Fibroblast of lung (primary cell): ENCODE data around the gene EPN3.

Experiments used
- EZH2 ChIP-seq: IDR thresholded peaks from 2 replicates; pipeline ENCODE4 v1.5.1; 2012; ENCODE audit warnings: low read length, control low read depth, mild to moderate bottlenecking; ENCODE audit errors: missing control alignments
- TF ChIP-seq, protein P1 (sequence below), 2 donors: IDR thresholded peaks in 1 of 2; conservative IDR thresholded peaks in 1 of 2; 1 replicate in 1 of 2; 2 replicates in 1 of 2; pipeline ENCODE4 v1.5.1; 2011 to 2012; ENCODE audit warnings: low read length in 2 of 2, control low read depth in 1 of 2, inconsistent platforms in 1 of 2, low read depth in 1 of 2, mild to moderate bottlenecking in 1 of 2

DNA sequence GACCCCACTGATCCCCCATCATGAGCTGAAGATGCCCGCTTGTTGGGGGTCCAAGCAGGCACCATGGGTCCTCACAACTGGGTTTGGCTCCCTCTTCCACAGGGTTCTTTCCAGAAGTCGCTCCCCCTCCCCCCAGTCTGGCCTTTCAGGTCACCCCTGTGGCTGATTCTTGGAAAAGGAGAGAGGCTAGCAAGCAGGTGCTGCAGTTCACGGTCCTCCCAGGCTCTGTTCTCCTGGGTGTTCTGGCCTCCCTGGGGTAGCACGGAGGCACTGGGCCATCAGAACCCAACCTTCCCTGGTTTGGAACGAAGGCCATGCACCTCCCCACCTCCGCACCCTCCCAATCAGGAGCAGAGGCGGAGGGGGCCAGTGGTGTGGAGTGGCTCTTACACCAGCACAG lies 46.9 kb downstream of the EPN3 start:
- TF ChIP-seq, protein P1, sequence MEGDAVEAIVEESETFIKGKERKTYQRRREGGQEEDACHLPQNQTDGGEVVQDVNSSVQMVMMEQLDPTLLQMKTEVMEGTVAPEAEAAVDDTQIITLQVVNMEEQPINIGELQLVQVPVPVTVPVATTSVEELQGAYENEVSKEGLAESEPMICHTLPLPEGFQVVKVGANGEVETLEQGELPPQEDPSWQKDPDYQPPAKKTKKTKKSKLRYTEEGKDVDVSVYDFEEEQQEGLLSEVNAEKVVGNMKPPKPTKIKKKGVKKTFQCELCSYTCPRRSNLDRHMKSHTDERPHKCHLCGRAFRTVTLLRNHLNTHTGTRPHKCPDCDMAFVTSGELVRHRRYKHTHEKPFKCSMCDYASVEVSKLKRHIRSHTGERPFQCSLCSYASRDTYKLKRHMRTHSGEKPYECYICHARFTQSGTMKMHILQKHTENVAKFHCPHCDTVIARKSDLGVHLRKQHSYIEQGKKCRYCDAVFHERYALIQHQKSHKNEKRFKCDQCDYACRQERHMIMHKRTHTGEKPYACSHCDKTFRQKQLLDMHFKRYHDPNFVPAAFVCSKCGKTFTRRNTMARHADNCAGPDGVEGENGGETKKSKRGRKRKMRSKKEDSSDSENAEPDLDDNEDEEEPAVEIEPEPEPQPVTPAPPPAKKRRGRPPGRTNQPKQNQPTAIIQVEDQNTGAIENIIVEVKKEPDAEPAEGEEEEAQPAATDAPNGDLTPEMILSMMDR (conservative IDR thresholded peaks at IDR 0.05 in 1 of 2, IDR thresholded peaks at IDR 0.05 in 1 of 2; ENCODE audit: low read depth in 1 of 2, low read length in 2 of 2): no peak
- no peak for TF ChIP-seq EZH2
